ENCODE results near the gene SGMS1.

DNA sequence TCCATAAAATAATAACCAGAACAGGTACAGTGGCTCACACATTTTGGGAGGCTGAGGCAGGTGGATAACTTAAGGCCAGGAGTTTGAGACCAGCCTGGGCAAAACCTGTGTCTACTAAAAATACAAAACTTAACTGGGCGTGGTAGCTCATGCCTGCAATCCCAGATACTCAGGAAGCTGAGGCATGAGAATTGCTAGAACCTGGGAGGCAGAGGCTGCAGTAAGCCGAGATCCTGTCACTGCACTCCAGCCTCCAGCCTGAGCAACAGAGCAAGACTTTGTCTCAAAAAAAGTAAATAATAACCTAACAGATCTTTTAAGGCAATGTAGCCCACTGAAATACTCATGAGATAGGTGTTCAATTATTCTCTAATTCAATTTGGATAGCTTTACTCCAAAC lies 265.3 kb downstream of the SGMS1 start:
- TF ChIP-seq CTCF (IDR thresholded peaks at IDR 0.05), result no peak
- no peak for TF ChIP-seq POLR2A (IDR thresholded peaks at IDR 0.05)

All from heart left ventricle (tissue), 13 donors.